NB4 (cell line): ENCODE results near the gene NUP210.

Experiments
- DNase-seq: peaks from one replicate; pipeline ENCODE4 v3.0.0; 2010; ENCODE audit warnings: low read depth
- H3K4me3 ChIP-seq: one replicate; pipeline ENCODE4 v1.5.1; 2011; ENCODE audit warnings: mild to moderate bottlenecking, low read depth, low read length, moderate library complexity
- CTCF ChIP-seq: IDR thresholded peaks from one replicate; pipeline ENCODE4 v1.5.1; 2012; ENCODE audit warnings: low read depth, low read length
- MAX ChIP-seq: IDR thresholded peaks from 2 replicates; pipeline ENCODE4 v1.6.1; 2011; ENCODE audit warnings: low read depth, low read length
- MYC ChIP-seq: IDR thresholded peaks from 2 replicates; pipeline ENCODE4 v1.6.1; 2011; ENCODE audit warnings: low read depth, low read length
- POLR2A ChIP-seq: IDR thresholded peaks from 2 replicates; pipeline ENCODE4 v1.6.1; 2011; ENCODE audit warnings: mild to moderate bottlenecking; ENCODE audit not compliant: insufficient read length; ENCODE audit errors: extremely low read depth

Gene NUP210

GRCh38 chr3:13347390-13347950, 72.7 kb downstream of the NUP210 start:
- DNase-seq: no peak
- TF ChIP-seq CTCF (no peak), MYC (no peak), POLR2A (no peak), MAX (no peak)
- no peak overlapping the region for H3K4me3 ChIP-seq

GRCh38 chr3:13346481-13347389, 73.4 kb downstream of the NUP210 start:
- H3K4me3 ChIP-seq: no peak overlapping the region
- no peak for DNase-seq
- TF ChIP-seq POLR2A (no peak), CTCF (no peak), MYC (no peak), MAX (no peak)

- no peak overlapping the region for H3K4me3 ChIP-seq
- DNase-seq: no peak
- no peak for TF ChIP-seq MYC
- TF ChIP-seq MAX: no peak
- no peak for TF ChIP-seq CTCF
- no peak for TF ChIP-seq POLR2A
Measured at GRCh38 chr3:13345772-13346171, 74.3 kb downstream of the NUP210 start.

GRCh38 chr3:13345284-13345683, 74.8 kb downstream of the NUP210 start:
- DNase-seq: no peak
- no peak for TF ChIP-seq CTCF
- TF ChIP-seq POLR2A: no peak
- no peak for TF ChIP-seq MYC
- TF ChIP-seq MAX: no peak

GRCh38 chr3:13344663-13345062, 75.5 kb downstream of the NUP210 start:
- H3K4me3 ChIP-seq: no peak overlapping the region
- TF ChIP-seq POLR2A (no peak), CTCF (no peak), MYC (no peak)
- DNase-seq: no peak

More at GRCh38 chr3:13345284-13345683, 74.8 kb downstream of the NUP210 start:
- H3K4me3 ChIP-seq: no peak overlapping the region
